Panc1 (cell line): ENCODE results near the gene TTPAL.

ENCODE experiments used
- POLR2AphosphoS5 ChIP-seq: IDR thresholded peaks from 2 replicates; pipeline ENCODE4 v1.6.1; 2012; ENCODE audit warnings: mild to moderate bottlenecking, low read depth, low read length, moderate library complexity
- TF ChIP-seq, protein P1 (sequence below): fragments of 450-650 bp; IDR thresholded peaks from 2 replicates; pipeline ENCODE4 v1.5.1; 2017; ENCODE audit warnings: mild to moderate bottlenecking
- TF ChIP-seq, protein P2 (sequence below), 2 experiments: IDR thresholded peaks; 2 replicates each; pipeline ENCODE4 v1.6.1; 2011 to 2012; ENCODE audit warnings: low read depth in 2 of 2, control low read depth in 1 of 2, low read length in 1 of 2, mild to moderate bottlenecking in 1 of 2, moderate library complexity in 1 of 2; ENCODE audit not compliant: insufficient read depth in 1 of 2

DNA sequence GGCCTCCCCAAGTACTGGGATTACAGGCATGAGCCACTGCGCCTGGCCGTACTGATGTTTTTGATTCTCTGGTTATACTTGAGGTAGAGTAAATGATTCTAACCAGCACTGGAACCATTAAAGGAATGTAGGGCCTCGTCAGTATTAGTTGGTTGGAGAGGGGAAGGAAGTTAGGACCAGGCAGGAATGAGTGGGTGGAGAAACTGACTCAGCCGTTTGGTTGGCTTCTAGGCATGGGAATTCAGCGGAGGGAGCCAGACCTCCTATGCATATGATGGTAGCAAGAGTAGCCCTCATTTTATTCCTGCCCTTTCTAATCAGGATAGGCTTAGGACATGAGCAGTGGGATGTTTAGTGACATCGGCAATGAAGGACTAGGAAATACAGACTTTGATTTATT is 65.2 kb downstream of the TTPAL start:
- TF ChIP-seq, protein P1, sequence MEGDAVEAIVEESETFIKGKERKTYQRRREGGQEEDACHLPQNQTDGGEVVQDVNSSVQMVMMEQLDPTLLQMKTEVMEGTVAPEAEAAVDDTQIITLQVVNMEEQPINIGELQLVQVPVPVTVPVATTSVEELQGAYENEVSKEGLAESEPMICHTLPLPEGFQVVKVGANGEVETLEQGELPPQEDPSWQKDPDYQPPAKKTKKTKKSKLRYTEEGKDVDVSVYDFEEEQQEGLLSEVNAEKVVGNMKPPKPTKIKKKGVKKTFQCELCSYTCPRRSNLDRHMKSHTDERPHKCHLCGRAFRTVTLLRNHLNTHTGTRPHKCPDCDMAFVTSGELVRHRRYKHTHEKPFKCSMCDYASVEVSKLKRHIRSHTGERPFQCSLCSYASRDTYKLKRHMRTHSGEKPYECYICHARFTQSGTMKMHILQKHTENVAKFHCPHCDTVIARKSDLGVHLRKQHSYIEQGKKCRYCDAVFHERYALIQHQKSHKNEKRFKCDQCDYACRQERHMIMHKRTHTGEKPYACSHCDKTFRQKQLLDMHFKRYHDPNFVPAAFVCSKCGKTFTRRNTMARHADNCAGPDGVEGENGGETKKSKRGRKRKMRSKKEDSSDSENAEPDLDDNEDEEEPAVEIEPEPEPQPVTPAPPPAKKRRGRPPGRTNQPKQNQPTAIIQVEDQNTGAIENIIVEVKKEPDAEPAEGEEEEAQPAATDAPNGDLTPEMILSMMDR, result no peak
- TF ChIP-seq POLR2AphosphoS5, result no peak
- TF ChIP-seq, protein P2, sequence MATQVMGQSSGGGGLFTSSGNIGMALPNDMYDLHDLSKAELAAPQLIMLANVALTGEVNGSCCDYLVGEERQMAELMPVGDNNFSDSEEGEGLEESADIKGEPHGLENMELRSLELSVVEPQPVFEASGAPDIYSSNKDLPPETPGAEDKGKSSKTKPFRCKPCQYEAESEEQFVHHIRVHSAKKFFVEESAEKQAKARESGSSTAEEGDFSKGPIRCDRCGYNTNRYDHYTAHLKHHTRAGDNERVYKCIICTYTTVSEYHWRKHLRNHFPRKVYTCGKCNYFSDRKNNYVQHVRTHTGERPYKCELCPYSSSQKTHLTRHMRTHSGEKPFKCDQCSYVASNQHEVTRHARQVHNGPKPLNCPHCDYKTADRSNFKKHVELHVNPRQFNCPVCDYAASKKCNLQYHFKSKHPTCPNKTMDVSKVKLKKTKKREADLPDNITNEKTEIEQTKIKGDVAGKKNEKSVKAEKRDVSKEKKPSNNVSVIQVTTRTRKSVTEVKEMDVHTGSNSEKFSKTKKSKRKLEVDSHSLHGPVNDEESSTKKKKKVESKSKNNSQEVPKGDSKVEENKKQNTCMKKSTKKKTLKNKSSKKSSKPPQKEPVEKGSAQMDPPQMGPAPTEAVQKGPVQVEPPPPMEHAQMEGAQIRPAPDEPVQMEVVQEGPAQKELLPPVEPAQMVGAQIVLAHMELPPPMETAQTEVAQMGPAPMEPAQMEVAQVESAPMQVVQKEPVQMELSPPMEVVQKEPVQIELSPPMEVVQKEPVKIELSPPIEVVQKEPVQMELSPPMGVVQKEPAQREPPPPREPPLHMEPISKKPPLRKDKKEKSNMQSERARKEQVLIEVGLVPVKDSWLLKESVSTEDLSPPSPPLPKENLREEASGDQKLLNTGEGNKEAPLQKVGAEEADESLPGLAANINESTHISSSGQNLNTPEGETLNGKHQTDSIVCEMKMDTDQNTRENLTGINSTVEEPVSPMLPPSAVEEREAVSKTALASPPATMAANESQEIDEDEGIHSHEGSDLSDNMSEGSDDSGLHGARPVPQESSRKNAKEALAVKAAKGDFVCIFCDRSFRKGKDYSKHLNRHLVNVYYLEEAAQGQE (IDR thresholded peaks at IDR 0.05; ENCODE audit: insufficient read depth in 1 of 2, low read depth in 2 of 2, low read length in 1 of 2), result no peak
